HG03095 (cell line): ENCODE measurements around the gene TEX2.
A peak's percentile ranks its signal among the peaks of the same experiment; 100 is the strongest.

Experiments used
- ATAC-seq: cut with Tn5 transposase; IDR thresholded peaks from one replicate; pipeline ENCODE4 v1.9.1; 2021; ENCODE audit warnings: moderate library complexity; ENCODE audit not compliant: unreplicated experiment

The TEX2 gene

GRCh38 chr17:64123114-64123513 lies 139.9 kb downstream of the TEX2 start:
- no peak for ATAC-seq

DNA sequence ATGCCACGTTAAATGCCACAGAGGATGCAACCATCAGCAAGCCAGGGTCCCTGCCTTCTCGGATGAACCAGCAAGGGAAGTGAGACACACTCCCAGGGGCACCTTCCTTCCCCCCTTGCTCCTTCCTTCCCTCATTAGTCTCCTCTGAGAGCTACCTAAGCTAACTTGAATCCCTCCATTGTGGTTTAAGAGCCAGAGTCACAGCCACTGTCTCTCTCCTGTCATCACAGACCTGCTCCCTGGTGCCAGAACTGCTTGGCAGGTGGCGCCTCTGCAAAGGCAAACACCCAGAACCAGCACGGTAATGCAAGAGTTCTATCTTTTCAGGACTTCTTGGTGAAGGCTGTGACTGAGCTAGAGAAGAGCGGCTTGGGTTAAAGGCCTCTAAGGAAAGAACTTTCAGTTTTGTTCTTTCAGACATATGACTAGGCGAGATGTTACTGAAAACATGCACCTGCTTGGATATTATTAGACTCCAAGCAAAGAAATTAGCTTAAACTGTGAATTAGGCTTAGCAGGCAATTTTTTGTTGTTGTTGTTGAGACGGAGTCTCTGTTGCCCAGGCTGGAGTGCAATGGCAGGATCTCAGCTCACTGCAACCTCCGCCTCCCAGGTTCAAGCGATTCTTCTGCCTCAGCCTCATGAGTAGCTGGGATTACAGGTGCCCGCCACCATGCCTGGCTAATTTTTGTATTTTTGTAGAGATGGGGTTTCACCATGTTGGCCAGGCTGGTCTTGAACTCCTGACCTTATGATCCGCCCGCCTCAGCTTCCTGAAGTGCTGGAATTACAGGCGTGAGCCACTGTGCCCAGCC lies 141.9 kb downstream of the TEX2 start:
- ATAC-seq, result peak; percentile 75

GRCh38 chr17:64120159-64120810 lies 142.8 kb downstream of the TEX2 start:
- no peak for ATAC-seq

- ATAC-seq, result no peak
Observed at GRCh38 chr17:64117981-64118979, 144.8 kb downstream of the TEX2 start.

- ATAC-seq, result no peak
Observed at GRCh38 chr17:64115822-64116534, 147.1 kb downstream of the TEX2 start.

GRCh38 chr17:64115043-64115698 lies 147.9 kb downstream of the TEX2 start:
- ATAC-seq, result no peak

GRCh38 chr17:64113006-64113405 lies 150.1 kb downstream of the TEX2 start:
- no peak for ATAC-seq

- ATAC-seq, result no peak
Observed at GRCh38 chr17:64111831-64112230, 151.2 kb downstream of the TEX2 start.

DNA sequence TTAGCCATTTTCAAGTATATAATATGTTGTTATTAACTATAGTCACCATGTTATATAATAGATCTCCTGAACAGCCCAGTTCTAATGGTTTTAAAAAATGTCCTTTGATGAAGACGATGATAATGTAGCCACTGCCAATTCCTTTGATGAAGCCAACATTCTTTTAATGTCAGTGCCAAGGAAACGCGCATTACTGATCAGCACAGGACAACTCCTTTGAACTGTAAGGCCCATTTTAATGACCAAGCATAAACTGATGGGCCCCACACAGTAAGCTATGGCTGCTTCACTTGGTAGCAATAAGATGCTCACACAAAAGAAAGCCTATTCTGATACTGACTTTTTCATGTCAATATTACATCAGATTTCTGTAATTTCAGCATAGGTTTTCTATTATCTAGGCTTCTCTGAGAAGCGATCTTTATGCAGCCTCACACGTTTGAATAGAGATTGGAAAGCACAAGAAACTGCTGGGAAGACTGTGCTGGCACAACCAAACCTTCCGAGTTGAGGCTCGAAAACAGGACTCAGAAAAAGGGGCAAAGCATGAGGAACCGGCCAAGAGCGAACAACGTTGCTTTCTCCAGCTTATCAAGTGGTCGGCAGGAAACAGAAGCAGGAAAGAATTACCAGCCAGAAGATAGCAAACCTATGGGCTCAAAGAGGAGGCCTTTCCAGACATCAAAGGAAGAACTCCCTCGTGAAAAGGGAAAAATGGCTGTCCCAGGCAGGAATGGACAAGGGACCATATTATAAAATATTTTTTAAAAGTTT lies 152.5 kb downstream of the TEX2 start:
- ATAC-seq, result no peak

GRCh38 chr17:64109400-64109799 lies 153.7 kb downstream of the TEX2 start:
- no peak for ATAC-seq

DNA sequence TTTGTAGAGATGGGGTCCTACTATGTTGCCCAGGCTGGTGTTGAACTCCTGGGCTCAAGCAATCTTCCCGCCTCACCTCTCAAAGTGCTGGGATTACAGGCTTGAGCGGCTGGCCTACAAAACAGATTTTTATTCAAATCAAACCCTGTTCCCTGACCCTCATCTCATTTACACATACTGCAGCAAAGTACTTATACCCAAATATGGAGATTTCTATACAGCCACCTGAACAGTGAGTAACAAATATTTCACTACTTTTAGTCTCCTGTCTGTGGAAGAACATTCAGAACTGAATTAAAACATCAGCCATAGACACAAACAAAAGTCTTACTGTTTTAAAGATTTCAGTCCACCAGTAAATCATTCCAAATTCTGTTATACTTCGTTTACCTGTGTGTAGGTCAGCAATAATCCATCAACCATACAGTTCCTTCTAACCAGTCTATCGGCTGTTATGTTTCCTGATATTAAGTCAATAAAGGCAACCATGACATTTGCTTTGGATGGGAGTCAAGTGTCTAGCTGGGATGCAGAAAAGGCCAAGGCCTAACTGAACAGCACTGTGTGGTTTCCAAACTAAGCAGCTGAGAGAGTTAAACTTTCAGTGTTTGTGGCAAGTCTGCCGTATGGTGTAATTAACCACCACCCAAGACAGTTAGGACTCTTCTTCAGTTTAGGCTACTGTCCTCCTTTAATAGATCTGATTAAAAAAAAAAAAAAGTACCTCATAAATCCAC lies 155.4 kb downstream of the TEX2 start:
- no peak for ATAC-seq

- no peak for ATAC-seq
Observed at GRCh38 chr17:64106918-64107317, 156.1 kb downstream of the TEX2 start.

GRCh38 chr17:64103391-64104364 lies 159.4 kb downstream of the TEX2 start:
- peak; percentile 50 for ATAC-seq

DNA sequence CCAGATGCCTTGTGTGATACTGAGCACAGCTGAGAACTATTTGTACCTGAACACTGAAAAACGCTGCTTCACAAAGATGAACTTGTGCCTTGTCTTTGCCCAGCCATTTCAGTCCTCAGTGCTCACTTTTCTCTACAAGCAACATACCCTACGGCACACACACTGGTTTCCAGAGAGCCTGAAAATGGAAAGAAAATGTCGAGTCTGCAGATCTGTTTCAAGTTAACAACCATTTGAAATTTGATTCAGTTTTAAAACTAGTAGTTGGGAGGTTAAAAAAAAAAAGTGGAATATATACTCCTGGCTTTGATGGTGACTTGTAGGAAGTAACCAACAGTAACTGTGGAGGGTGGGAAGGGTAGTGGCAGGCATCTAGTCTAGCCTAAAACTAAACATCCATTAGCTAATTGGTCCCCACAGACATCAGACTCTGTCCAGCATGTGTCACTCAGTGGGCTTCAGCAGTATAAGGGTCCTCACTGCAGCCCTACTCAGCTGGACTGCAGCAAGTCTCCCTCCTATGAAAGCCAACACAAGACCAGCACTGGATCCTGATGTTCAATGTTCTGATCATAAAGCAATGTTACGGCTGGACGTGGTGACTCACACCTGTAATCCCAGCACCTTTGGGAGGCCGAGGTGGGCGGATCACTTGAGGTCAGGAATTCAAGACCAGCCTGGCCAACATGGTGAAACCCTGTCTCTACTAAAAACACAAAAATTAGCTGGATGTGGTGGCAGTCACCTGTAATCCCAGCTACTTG lies 160.3 kb downstream of the TEX2 start:
- ATAC-seq, result no peak

DNA sequence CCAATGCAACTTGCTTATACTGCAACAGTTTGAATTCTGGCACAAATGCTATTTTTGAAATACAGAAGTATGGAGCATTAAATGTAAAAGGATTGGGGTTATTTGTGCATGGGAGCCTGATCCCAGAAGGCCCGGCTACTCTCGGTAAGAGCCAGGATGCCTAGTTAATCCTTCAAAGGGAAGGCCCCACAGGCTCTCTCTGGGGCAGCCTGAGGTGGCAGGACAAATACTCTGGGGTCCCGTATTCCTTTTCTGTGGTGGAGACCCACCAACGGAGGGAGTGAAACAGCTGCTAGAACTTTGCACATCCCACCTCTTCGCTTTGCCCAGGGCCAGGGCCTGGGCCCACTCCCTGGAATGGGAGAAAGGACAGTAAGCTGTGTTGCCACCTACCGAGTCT lies 163.5 kb downstream of the TEX2 start:
- no peak for ATAC-seq
